ENCODE measurements around the gene VGF.
A peak's percentile ranks its signal among the peaks of the same experiment; 100 is the strongest.

VGF gene

DNA sequence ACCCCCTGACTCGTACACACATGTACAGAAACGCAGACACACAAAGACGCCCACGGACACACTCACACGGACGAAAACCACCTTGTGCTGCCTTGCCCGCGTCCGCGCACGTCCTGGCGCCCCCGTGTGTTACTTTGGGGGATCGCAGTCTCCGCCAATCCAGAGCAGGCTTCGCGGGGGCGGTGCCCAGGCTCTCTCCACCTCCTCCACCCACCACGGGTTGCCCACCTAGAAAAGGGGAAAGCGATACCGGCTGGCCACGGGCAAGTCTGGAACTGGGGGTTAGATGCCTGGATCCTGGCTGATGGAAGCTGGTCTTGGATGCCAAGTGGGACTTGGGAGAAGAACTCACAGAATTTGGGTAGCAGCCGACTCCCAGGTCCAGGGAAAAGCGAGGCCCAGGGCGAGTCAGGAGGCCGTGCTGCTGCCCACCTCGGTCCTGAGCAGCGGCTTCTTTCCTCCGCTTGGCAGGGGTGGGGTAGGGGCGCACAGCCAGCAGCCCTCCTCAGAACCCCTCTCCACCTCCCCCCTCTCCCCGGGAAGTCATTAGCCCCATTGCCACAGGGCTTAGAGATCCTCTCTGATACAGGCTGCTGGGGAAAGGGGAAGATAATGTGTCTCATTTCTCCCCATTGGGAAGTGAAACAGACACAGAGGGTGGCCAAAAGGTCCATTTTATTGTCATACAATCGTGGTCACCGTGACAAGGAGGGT, 4.6 kb upstream of the VGF start:
- H4K20me1 ChIP-seq (ENCODE audit: insufficient read depth, low read length) = no peaks in the 10 kb centered on the region
- H3K4me1 ChIP-seq (ENCODE audit: low read length) = peaks cover 21% of the 10 kb centered on the region
- H3K4me2 ChIP-seq (ENCODE audit: low read length) = peak overlapping the region; percentile 99
- H3K79me2 ChIP-seq (ENCODE audit: low read length) = no peaks in the 10 kb centered on the region
- H3K27me3 ChIP-seq (ENCODE audit: low read depth, low read length) = peaks cover 42% of the 10 kb centered on the region
- H3K27ac ChIP-seq (ENCODE audit: low read length) = no peak overlapping the region
- H3K4me3 ChIP-seq (ENCODE audit: low read length) = peak overlapping the region; percentile 75
- H2AFZ ChIP-seq (ENCODE audit: low read depth, low read length) = peak overlapping the region; percentile 97
- 0 out of 2 replicates have a peak overlapping the region, but pooled peaks have one; percentile 28 for H3K9ac ChIP-seq (ENCODE audit: low read length)
- no peaks in the 10 kb centered on the region for H3K9me3 ChIP-seq (ENCODE audit: insufficient read depth, low read length)
- TF ChIP-seq CTCF (IDR thresholded peaks at IDR 0.05; ENCODE audit: low read depth, low read length) (peak; percentile 86), EZH2phosphoT487 (IDR thresholded peaks at IDR 0.05; ENCODE audit: low read depth) (no peak)
- H3K36me3 ChIP-seq (replicated peaks; ENCODE audit: low read depth, low read length) = no peaks in the 10 kb centered on the region

DNA sequence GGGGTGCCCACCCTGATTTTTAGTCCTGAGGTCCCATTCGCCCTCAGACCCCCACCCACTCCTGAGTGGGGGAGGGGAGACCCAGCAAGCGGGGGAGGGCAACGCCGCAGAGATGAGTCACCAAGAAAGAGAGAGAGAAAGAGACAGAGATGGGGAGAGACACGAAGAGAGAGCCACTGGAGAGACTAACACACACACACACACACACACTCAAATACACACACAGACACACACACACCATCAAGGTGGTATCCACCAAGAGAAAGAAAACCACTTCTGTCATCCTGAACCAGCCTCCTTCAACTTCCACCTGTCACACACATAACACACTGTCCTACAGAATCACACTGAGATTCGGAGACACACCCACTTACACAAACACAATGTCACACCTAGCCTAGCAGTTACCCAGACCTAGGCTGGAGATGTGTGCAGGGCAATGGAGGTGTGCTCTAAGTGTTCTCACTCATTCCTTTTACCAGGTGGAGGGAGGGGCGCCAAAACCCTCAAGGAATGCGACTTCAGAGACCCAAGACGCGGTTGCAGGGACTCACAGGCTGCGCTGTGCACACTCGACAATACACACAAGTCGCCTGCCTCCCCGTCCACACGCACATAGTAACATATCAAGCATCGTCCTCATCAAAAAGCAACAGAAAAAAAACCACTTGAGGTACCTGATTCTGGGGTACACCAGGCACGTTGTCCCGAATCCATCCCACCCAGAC, 3.9 kb upstream of the VGF start:
- no peaks in the 10 kb centered on the region for H3K36me3 ChIP-seq (replicated peaks; ENCODE audit: low read depth, low read length)

GRCh38 chr7:101168412-101169049, 3.2 kb upstream of the VGF start:
- Histone ChIP-seq H3K36me3 (replicated peaks; ENCODE audit: low read depth, low read length) (no peaks in the 10 kb centered on the region), H3K4me2 (ENCODE audit: low read length) (peak overlapping the region; percentile 99; the same call in 1 of the 2 replicates), H3K4me3 (ENCODE audit: low read length) (no peak overlapping the region), H3K27ac (ENCODE audit: low read length) (no peak overlapping the region), H3K9me3 (ENCODE audit: insufficient read depth, low read length) (no peaks in the 10 kb centered on the region), H3K79me2 (ENCODE audit: low read length) (no peaks in the 10 kb centered on the region), H3K9ac (ENCODE audit: low read length) (no peak overlapping the region), H2AFZ (ENCODE audit: low read depth, low read length) (no peak overlapping the region), H4K20me1 (ENCODE audit: insufficient read depth, low read length) (no peaks in the 10 kb centered on the region), H3K4me1 (ENCODE audit: low read length) (peaks cover 21% of the 10 kb centered on the region), H3K27me3 (ENCODE audit: low read depth, low read length) (peaks cover 42% of the 10 kb centered on the region)
- TF ChIP-seq EZH2phosphoT487 (IDR thresholded peaks at IDR 0.05; ENCODE audit: low read depth) (no peak), CTCF (IDR thresholded peaks at IDR 0.05; ENCODE audit: low read depth, low read length) (no peak)

More for the DNA sequence above, 3.9 kb upstream of the VGF start:
- Histone ChIP-seq H3K27me3 (ENCODE audit: low read depth, low read length) (peaks cover 42% of the 10 kb centered on the region), H3K9me3 (ENCODE audit: insufficient read depth, low read length) (no peaks in the 10 kb centered on the region), H3K4me2 (ENCODE audit: low read length) (peak overlapping the region; percentile 99), H3K79me2 (ENCODE audit: low read length) (no peaks in the 10 kb centered on the region), H2AFZ (ENCODE audit: low read depth, low read length) (peak overlapping the region; percentile 97), H3K27ac (ENCODE audit: low read length) (no peak overlapping the region), H3K4me1 (ENCODE audit: low read length) (peaks cover 21% of the 10 kb centered on the region), H3K4me3 (ENCODE audit: low read length) (peak overlapping the region; percentile 75), H3K9ac (ENCODE audit: low read length) (0 out of 2 replicates have a peak overlapping the region, but pooled peaks have one; percentile 28), H4K20me1 (ENCODE audit: insufficient read depth, low read length) (no peaks in the 10 kb centered on the region)
- TF ChIP-seq CTCF (IDR thresholded peaks at IDR 0.05; ENCODE audit: low read depth, low read length) (no peak), EZH2phosphoT487 (IDR thresholded peaks at IDR 0.05; ENCODE audit: low read depth) (no peak)
